Measurements from ENCODE around the gene R3HCC1L.
"Not testable (repeated sequence)": the region's sequence is repeated elsewhere in the genome, so short reads cannot be mapped to it uniquely, and the experiment has no call there.

R3HCC1L gene

DNA sequence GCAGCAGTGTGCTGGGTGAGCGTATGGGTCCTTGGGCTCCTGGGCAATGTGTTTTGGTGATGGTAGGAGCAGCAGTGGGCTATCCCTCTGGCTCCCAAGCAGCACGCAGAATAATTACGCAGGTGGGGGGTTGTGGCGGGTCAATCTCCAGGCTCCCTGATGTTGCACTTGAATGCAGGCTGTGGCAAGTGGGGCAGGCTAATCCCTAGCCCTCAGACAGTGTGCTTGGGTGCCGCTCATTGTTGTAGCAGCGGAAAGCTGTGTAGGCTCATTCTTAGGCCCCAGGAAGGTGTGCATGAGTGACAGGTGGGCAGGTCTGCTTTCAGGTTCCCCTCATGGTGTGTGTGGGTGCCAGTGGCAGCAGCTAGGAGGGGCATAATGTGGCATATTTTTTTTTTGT lies 89.4 kb downstream of the R3HCC1L start:
- Mint-ChIP-seq H3K4me3 (no peak overlapping the region), H3K9me3 (peaks cover 7% of the 10 kb centered on the region), H3K27ac (no peak overlapping the region), H3K36me3 (peaks cover 48% of the 10 kb centered on the region), H3K27me3 (no peaks in the 10 kb centered on the region), H3K4me1 (peaks cover 13% of the 10 kb centered on the region)
- ATAC-seq, result no peak

DNA sequence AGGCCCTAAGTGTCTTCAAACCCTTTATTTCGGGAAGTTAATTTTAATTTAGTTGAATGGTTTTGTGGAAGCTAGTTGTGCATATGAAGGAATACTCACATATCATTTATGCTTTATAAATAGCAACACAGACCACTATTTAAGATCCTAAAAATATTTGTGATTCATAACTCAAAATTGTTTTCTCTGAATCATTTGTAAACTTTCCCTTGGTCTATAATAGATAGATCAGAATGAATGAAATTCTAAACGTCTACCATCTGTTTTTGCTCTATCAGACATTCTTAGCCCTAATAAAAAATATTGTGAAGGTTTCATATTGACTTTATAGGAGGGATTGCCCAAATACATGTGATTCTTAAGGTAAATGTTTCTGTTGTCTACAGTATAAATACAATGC lies 90.1 kb downstream of the R3HCC1L start:
- no peaks in the 10 kb centered on the region for H3K27me3 Mint-ChIP-seq
- peaks cover 3% of the 10 kb centered on the region for H3K9me3 Mint-ChIP-seq
- peaks cover 48% of the 10 kb centered on the region for H3K36me3 Mint-ChIP-seq
- H3K27ac Mint-ChIP-seq, result no peak overlapping the region
- no peak overlapping the region for H3K4me3 Mint-ChIP-seq
- H3K4me1 Mint-ChIP-seq, result peaks cover 19% of the 10 kb centered on the region
- no peak for ATAC-seq

DNA sequence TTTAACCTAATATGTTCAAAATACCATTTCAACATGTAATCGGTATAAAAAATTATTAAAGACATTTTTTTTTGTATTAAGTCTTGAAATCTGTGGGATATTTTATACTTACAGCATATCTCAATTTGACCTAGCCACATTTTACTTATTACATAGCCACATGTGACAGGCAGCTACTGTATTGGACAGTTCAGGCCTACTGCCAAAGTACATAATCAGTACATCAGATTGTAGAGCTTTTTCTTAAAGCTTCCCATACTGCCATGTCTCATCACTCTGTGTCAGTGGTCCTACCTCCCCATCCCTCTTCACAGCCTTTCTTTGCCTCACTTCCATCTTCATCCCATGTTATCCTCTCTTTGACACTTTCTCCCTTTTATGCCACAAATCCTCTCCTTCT lies 90.5 kb downstream of the R3HCC1L start:
- H3K27me3 Mint-ChIP-seq, result no peaks in the 10 kb centered on the region
- no peaks in the 10 kb centered on the region for H3K9me3 Mint-ChIP-seq
- ATAC-seq, result no peak
- peaks cover 45% of the 10 kb centered on the region for H3K36me3 Mint-ChIP-seq
- H3K4me1 Mint-ChIP-seq, result peaks cover 21% of the 10 kb centered on the region
- H3K27ac Mint-ChIP-seq, result no peak overlapping the region
- H3K4me3 Mint-ChIP-seq, result no peak overlapping the region

- ATAC-seq, result no peak
- Mint-ChIP-seq H3K9me3 (no peaks in the 10 kb centered on the region), H3K27me3 (no peaks in the 10 kb centered on the region), H3K36me3 (peaks cover 55% of the 10 kb centered on the region), H3K4me1 (peaks cover 29% of the 10 kb centered on the region), H3K27ac (no peak overlapping the region), H3K4me3 (no peak overlapping the region)
These were observed 92.2 kb downstream of the R3HCC1L start for GRCh38 chr10:98226508-98227144.

DNA sequence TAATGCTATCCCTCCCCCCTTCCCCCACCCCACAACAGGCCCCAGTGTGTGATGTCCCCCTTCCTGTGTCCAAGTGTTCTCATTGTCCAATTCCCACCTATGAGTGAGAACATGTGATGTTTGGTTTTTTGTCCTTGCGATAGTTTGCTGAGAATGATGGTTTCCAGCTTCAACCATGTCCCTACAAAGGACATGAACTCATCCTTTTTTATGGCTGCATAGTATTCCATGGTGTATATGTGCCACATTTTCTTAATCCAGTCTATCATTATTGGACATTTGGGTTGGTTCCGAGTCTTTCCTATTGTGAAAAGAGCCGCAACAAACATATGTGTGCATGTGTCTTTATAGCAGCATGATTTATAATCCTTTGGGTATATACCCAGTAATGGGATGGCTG lies 93.3 kb downstream of the R3HCC1L start:
- H3K4me1 Mint-ChIP-seq, result peaks cover 29% of the 10 kb centered on the region
- H3K36me3 Mint-ChIP-seq, result peaks cover 62% of the 10 kb centered on the region
- ATAC-seq, H3K27ac Mint-ChIP-seq, H3K9me3 Mint-ChIP-seq, H3K4me3 Mint-ChIP-seq, H3K27me3 Mint-ChIP-seq: not testable (repeated sequence)

- not testable (repeated sequence) for H3K27ac Mint-ChIP-seq, ATAC-seq, H3K27me3 Mint-ChIP-seq, H3K9me3 Mint-ChIP-seq, H3K4me3 Mint-ChIP-seq
- peaks cover 27% of the 10 kb centered on the region for H3K4me1 Mint-ChIP-seq
- peaks cover 61% of the 10 kb centered on the region for H3K36me3 Mint-ChIP-seq
These were observed 93.8 kb downstream of the R3HCC1L start for GRCh38 chr10:98228266-98228665.

GRCh38 chr10:98231417-98231816 lies 97.0 kb downstream of the R3HCC1L start:
- ATAC-seq, result no peak
- Mint-ChIP-seq H3K9me3 (no peaks in the 10 kb centered on the region), H3K36me3 (peaks cover 60% of the 10 kb centered on the region), H3K27ac (no peak overlapping the region), H3K4me3 (no peak overlapping the region), H3K4me1 (peaks cover 16% of the 10 kb centered on the region), H3K27me3 (no peaks in the 10 kb centered on the region)

DNA sequence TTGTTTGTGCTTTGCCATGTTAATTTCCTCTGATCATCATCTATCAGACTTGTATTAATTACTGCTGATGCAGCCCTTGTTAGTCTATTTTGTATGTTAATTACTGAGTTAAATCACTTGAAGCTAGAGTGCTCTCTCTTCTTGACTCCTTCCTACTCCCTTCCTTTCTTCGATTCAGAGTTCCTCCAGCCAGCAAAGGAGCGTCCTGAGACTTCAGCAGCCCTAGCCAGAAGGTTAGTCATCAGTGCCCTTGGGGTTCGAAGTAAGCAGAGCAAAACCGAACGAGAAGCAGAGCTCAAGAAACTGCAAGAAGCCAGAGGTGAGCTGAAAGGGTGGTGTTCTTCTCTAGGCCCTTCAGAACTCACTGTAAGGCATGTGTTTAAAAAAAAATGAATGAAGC lies 101.4 kb downstream of the R3HCC1L start:
- Mint-ChIP-seq H3K4me1 (no peaks in the 10 kb centered on the region), H3K27ac (no peak overlapping the region), H3K9me3 (no peaks in the 10 kb centered on the region), H3K4me3 (no peak overlapping the region), H3K36me3 (peaks cover 48% of the 10 kb centered on the region), H3K27me3 (no peaks in the 10 kb centered on the region)
- ATAC-seq, result no peak

DNA sequence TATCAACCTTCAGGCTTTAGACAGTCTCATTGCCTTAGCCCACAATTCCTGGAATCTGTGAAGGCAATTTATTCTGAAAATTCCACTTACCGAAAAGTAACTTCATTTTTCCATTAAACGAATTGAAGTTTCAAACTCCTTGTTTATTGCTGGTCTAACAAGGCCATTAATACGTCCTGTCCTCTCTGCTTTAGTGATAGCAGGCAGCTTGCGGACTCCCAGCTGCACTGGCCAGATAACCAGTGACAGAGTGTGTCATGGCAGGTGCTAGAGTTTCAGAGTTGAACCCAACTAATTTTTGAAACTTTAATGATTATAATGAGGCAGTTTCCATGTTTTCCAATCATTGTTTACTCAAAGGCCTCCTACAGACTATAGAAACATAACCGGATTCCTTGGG lies 102.4 kb downstream of the R3HCC1L start:
- Mint-ChIP-seq H3K27ac (no peak overlapping the region), H3K9me3 (no peaks in the 10 kb centered on the region), H3K4me3 (no peak overlapping the region), H3K27me3 (no peaks in the 10 kb centered on the region), H3K4me1 (no peaks in the 10 kb centered on the region), H3K36me3 (peaks cover 50% of the 10 kb centered on the region)
- no peak for ATAC-seq

GRCh38 chr10:98238391-98238790 lies 103.9 kb downstream of the R3HCC1L start:
- H3K4me3 Mint-ChIP-seq, result no peak overlapping the region
- no peaks in the 10 kb centered on the region for H3K27me3 Mint-ChIP-seq
- H3K9me3 Mint-ChIP-seq, result no peaks in the 10 kb centered on the region
- no peaks in the 10 kb centered on the region for H3K4me1 Mint-ChIP-seq
- no peak overlapping the region for H3K27ac Mint-ChIP-seq
- H3K36me3 Mint-ChIP-seq, result peaks cover 56% of the 10 kb centered on the region
- no peak for ATAC-seq

- Mint-ChIP-seq H3K4me1 (no peaks in the 10 kb centered on the region), H3K27me3 (no peaks in the 10 kb centered on the region), H3K27ac (no peak overlapping the region), H3K36me3 (peaks cover 60% of the 10 kb centered on the region), H3K4me3 (no peak overlapping the region), H3K9me3 (no peaks in the 10 kb centered on the region)
- no peak for ATAC-seq
These were observed 106.1 kb downstream of the R3HCC1L start for GRCh38 chr10:98240524-98240923.

DNA sequence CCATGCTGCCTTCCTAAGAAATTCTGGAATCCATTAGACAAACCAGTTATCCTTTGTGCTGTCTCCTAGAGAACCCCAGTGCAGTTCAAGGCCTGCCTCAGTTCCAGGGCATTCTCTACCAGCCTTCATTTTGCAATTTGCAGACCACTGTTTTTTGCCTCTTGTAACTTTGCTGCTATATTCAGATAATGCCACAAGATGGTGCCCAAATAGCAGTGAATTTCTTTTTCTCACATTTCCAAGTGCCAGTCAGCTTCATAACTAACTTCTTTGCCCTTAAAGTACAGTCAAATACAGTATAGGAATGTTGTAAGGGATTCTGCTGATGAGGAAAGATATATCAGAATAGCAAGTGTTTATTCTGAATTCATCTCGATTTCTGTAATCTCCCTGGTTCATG lies 108.4 kb downstream of the R3HCC1L start:
- ATAC-seq, result no peak
- H3K4me3 Mint-ChIP-seq, result no peak overlapping the region
- H3K4me1 Mint-ChIP-seq, result no peaks in the 10 kb centered on the region
- no peaks in the 10 kb centered on the region for H3K27me3 Mint-ChIP-seq
- H3K36me3 Mint-ChIP-seq, result peaks cover 67% of the 10 kb centered on the region
- no peaks in the 10 kb centered on the region for H3K9me3 Mint-ChIP-seq
- H3K27ac Mint-ChIP-seq, result no peak overlapping the region

DNA sequence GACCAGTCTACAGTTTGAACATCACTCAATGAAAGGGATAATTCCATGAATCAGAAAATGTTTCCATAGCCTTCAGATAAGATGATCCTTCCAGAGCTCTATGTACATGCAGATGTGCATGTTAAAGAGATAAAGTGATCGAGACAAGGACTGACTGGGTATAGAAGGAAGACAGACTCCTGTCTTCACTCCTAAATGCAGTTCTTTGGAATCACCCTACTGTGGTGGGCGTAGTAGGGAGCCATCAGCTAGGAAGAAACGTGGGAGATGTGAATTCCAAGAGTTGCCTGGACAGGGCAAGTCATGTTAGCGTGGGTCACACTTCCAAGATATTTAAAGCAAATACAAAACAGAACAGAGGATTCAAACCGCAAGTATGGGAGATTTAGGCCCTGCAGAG lies 109.7 kb downstream of the R3HCC1L start:
- no peak for ATAC-seq
- no peaks in the 10 kb centered on the region for H3K9me3 Mint-ChIP-seq
- no peak overlapping the region for H3K4me3 Mint-ChIP-seq
- H3K4me1 Mint-ChIP-seq, result no peaks in the 10 kb centered on the region
- H3K36me3 Mint-ChIP-seq, result peaks cover 80% of the 10 kb centered on the region
- no peaks in the 10 kb centered on the region for H3K27me3 Mint-ChIP-seq
- H3K27ac Mint-ChIP-seq, result no peak overlapping the region

- Mint-ChIP-seq H3K4me3 (no peak overlapping the region), H3K9me3 (no peaks in the 10 kb centered on the region), H3K27ac (no peak overlapping the region), H3K4me1 (no peaks in the 10 kb centered on the region), H3K36me3 (peaks cover 80% of the 10 kb centered on the region), H3K27me3 (no peaks in the 10 kb centered on the region)
- no peak for ATAC-seq
These were observed 110.1 kb downstream of the R3HCC1L start for GRCh38 chr10:98244586-98244985.

DNA sequence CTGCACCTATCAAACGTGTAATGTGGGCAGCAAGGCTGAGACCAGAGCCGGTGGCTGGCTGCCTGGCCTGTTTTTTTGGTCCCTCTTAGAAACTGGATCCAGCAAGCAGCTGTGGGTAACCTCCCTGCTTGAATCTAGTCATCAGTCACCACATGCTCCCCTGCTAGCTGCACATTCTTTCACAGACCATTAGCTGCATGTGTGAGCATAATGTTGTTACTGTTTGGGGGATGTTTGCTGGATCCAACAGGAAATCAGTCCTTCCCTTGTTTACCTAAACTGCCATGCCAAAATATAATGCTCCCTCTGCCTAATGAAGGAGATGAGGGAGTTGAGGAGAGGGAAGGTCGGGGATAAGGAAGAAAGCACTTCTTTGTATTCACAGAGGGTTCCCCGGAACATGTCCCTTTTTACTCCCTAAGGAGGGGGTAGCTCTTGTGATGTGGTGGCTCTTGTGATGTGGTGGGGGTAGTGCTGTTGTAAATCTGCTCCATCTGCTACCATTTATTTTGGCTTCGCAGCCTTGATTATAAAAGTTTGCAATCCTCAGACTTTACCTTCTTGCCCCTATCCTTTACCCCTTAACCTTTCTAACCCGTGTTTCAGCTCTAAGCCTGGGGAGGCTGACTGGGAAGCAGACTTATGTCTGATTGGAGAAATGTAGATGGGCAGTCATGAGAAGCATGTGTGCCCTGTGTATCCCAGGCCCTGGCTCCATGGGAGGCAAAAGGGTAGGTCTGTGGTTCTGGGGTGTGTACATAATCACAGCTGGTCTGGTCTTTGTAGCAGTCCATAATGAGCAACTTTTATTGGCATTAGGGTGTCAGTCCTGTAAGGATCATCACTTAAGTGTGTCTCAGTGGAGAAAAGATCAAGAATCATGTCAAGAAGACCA lies 112.7 kb downstream of the R3HCC1L start:
- H3K36me3 Mint-ChIP-seq, result peaks cover 87% of the 10 kb centered on the region
- ATAC-seq, result no peak
- no peak overlapping the region for H3K27ac Mint-ChIP-seq
- no peaks in the 10 kb centered on the region for H3K9me3 Mint-ChIP-seq
- no peaks in the 10 kb centered on the region for H3K27me3 Mint-ChIP-seq
- no peak overlapping the region for H3K4me3 Mint-ChIP-seq
- no peaks in the 10 kb centered on the region for H3K4me1 Mint-ChIP-seq

DNA sequence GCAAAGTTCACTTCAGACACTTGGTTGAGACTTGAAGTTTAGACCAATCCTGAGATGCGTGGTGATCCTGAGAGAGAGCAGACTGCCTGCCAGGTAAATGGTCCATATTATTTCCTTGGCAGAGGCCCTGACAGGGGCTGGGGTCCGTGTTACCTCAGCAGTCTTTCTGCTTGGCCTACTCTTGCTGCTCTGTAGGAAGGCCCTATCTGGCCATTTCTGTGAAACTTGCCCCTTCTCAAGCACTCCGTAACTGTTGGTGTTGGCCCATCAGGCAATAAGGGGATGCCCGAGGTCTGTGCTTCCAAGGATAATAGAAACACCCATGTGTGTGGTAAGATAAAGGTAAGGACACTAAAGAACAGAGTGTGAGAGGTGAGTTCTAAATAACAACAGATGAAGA lies 113.6 kb downstream of the R3HCC1L start:
- Mint-ChIP-seq H3K4me1 (no peaks in the 10 kb centered on the region), H3K4me3 (no peak overlapping the region), H3K27me3 (no peaks in the 10 kb centered on the region), H3K36me3 (peaks cover 80% of the 10 kb centered on the region), H3K9me3 (no peaks in the 10 kb centered on the region), H3K27ac (no peak overlapping the region)
- no peak for ATAC-seq
